Activated naive CD8-positive, alpha-beta T cell (primary cell): ENCODE results near the gene TMEM86B.

Source experiments
- H3K27ac Mint-ChIP-seq: one replicate; pipeline ENCODE4 v1.8.0; 2021; ENCODE audit warnings: mixed read lengths
- H3K27me3 Mint-ChIP-seq: one replicate; pipeline ENCODE4 v1.8.0; 2021; ENCODE audit warnings: mixed read lengths
- H3K36me3 Mint-ChIP-seq: one replicate; pipeline ENCODE4 v1.8.0; 2021; ENCODE audit warnings: mixed read lengths
- H3K4me1 Mint-ChIP-seq: one replicate; pipeline ENCODE4 v1.8.0; 2021; ENCODE audit warnings: low read depth, mixed read lengths
- H3K4me3 Mint-ChIP-seq: one replicate; pipeline ENCODE4 v1.8.0; 2021; ENCODE audit warnings: mild to moderate bottlenecking, mixed read lengths
- H3K9me3 Mint-ChIP-seq: one replicate; pipeline ENCODE4 v1.8.0; 2021; ENCODE audit warnings: low read depth, mixed read lengths

Gene TMEM86B

GRCh38 chr19:55251341-55252081, 22.9 kb upstream of the TMEM86B start:
- Mint-ChIP-seq H3K27me3 (no peaks in the 10 kb centered on the region), H3K27ac (peak overlapping the region; percentile 98), H3K9me3 (no peaks in the 10 kb centered on the region), H3K4me3 (peak overlapping the region; percentile 97), H3K4me1 (peaks cover 68% of the 10 kb centered on the region), H3K36me3 (peaks cover 12% of the 10 kb centered on the region)

GRCh38 chr19:55250262-55251036, 21.9 kb upstream of the TMEM86B start:
- Mint-ChIP-seq H3K4me3 (peak overlapping the region; percentile 97), H3K9me3 (no peaks in the 10 kb centered on the region), H3K27ac (peak overlapping the region; percentile 98), H3K36me3 (peaks cover 4% of the 10 kb centered on the region), H3K4me1 (peaks cover 58% of the 10 kb centered on the region), H3K27me3 (no peaks in the 10 kb centered on the region)

GRCh38 chr19:55249841-55250240, 21.3 kb upstream of the TMEM86B start:
- no peaks in the 10 kb centered on the region for H3K9me3 Mint-ChIP-seq
- H3K4me3 Mint-ChIP-seq = no peak overlapping the region
- peaks cover 4% of the 10 kb centered on the region for H3K36me3 Mint-ChIP-seq
- H3K4me1 Mint-ChIP-seq = peaks cover 54% of the 10 kb centered on the region
- no peaks in the 10 kb centered on the region for H3K27me3 Mint-ChIP-seq
- H3K27ac Mint-ChIP-seq = no peak overlapping the region

DNA sequence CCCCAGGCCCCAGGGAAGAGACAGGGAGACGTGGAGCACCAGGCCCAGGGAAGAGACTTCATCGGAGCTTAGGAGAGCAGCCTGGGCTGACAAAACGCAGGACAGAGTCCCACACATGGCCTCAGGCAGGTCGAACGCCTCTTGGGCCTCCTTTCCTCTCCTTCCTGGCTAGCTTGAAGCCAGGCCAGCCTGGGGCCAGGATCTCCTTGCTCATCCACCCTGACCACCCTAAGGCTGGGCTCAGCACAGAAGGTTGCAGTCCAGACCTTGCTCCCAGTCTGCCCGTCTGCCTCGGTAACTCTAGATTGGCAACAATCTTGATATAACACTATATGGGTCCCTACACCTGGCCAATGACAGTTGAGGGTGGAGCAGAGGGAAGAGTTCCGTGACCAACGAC, 20.1 kb upstream of the TMEM86B start:
- Mint-ChIP-seq H3K27ac (peak overlapping the region; percentile 47), H3K4me3 (peak overlapping the region; percentile 41), H3K36me3 (peaks cover 4% of the 10 kb centered on the region), H3K4me1 (peaks cover 47% of the 10 kb centered on the region), H3K9me3 (no peaks in the 10 kb centered on the region), H3K27me3 (no peaks in the 10 kb centered on the region)

- H3K4me3 Mint-ChIP-seq = peak overlapping the region; percentile 41
- H3K4me1 Mint-ChIP-seq = peaks cover 43% of the 10 kb centered on the region
- no peaks in the 10 kb centered on the region for H3K27me3 Mint-ChIP-seq
- peak overlapping the region; percentile 47 for H3K27ac Mint-ChIP-seq
- no peaks in the 10 kb centered on the region for H3K9me3 Mint-ChIP-seq
- H3K36me3 Mint-ChIP-seq = peaks cover 4% of the 10 kb centered on the region
Observed at GRCh38 chr19:55248166-55248675, 19.7 kb upstream of the TMEM86B start.

- Mint-ChIP-seq H3K27ac (no peak overlapping the region), H3K4me3 (no peak overlapping the region), H3K36me3 (peaks cover 5% of the 10 kb centered on the region), H3K9me3 (no peaks in the 10 kb centered on the region), H3K4me1 (peaks cover 40% of the 10 kb centered on the region), H3K27me3 (no peaks in the 10 kb centered on the region)
Observed at GRCh38 chr19:55247621-55248099, 19.1 kb upstream of the TMEM86B start.

- Mint-ChIP-seq H3K9me3 (no peaks in the 10 kb centered on the region), H3K27me3 (no peaks in the 10 kb centered on the region), H3K36me3 (peaks cover 4% of the 10 kb centered on the region), H3K27ac (no peak overlapping the region), H3K4me1 (peaks cover 33% of the 10 kb centered on the region), H3K4me3 (no peak overlapping the region)
Observed at GRCh38 chr19:55246462-55247451, 18.2 kb upstream of the TMEM86B start.

- Mint-ChIP-seq H3K9me3 (no peaks in the 10 kb centered on the region), H3K4me1 (peaks cover 20% of the 10 kb centered on the region), H3K4me3 (no peak overlapping the region), H3K27me3 (no peaks in the 10 kb centered on the region), H3K27ac (no peak overlapping the region), H3K36me3 (peaks cover 2% of the 10 kb centered on the region)
Observed at GRCh38 chr19:55245236-55245904, 16.8 kb upstream of the TMEM86B start.

- Mint-ChIP-seq H3K36me3 (peaks cover 2% of the 10 kb centered on the region), H3K4me3 (no peak overlapping the region), H3K9me3 (no peaks in the 10 kb centered on the region), H3K27ac (no peak overlapping the region), H3K27me3 (no peaks in the 10 kb centered on the region), H3K4me1 (peaks cover 18% of the 10 kb centered on the region)
Observed at GRCh38 chr19:55244004-55244680, 15.6 kb upstream of the TMEM86B start.

DNA sequence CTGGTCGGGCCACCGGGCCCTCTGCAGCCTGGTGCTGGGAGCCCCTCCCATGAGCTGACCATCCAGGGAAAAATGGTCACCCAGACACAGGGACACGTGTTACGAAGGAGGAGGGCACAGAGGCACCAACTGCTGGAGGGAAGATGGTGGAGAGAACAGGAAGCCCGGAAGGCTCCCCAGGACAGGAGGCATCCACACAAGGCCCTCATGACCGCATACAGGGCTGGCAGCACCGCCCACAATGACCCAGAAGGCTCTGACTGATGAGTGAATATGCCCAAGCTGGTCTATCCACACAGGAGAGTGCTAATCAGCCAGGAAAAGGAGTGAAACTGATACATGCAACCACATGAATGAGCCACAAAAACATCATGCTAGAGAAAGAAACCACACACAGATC, 14.0 kb upstream of the TMEM86B start:
- Mint-ChIP-seq H3K9me3 (no peaks in the 10 kb centered on the region), H3K4me1 (peaks cover 5% of the 10 kb centered on the region), H3K4me3 (no peak overlapping the region), H3K27ac (no peak overlapping the region), H3K27me3 (no peaks in the 10 kb centered on the region), H3K36me3 (peaks cover 2% of the 10 kb centered on the region)

GRCh38 chr19:55241935-55242464, 13.4 kb upstream of the TMEM86B start:
- H3K4me3 Mint-ChIP-seq = no peak overlapping the region
- H3K36me3 Mint-ChIP-seq = peaks cover 2% of the 10 kb centered on the region

DNA sequence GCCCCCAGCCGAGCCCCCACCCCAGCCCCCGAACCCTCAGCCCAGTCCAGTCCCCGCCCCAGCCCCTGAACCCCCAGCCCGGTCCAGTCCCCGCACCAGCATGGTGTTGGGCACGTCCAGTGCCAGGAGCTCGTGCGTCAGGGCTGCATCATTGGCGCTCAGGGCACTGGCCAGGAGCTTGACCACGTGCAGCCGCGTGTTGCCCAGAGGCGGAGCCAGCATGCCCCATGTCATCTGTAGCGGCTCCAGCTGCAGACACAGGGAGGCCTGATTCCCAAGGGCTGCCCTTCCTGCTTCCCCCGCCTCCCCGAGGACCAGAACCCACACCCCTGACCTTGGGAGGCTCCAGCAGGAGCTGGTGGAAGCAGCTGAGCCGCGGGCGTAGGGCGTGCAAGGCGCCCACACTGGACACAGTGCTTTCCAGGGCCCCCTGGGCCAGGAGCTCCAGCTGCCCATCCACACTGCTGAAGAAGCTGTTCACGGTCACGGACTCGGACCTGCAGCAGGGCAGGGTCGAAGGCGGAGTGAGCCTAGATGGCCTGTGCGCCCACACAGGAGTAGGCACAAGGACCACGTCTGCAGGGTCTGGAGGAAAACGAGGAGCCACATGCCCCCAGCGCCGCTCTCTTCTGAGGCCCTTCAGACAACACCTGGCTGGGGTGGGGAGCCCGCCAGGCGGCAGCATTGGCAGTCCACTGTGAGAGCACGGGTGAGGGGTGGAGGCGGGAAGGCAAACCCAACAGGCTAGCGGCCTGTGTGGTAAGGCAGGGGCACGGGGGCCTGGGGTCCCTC, 12.8 kb upstream of the TMEM86B start:
- no peak overlapping the region for H3K4me3 Mint-ChIP-seq
- no peaks in the 10 kb centered on the region for H3K27me3 Mint-ChIP-seq
- peaks cover 2% of the 10 kb centered on the region for H3K36me3 Mint-ChIP-seq
- H3K27ac Mint-ChIP-seq = no peak overlapping the region
- H3K4me1 Mint-ChIP-seq = peaks cover 3% of the 10 kb centered on the region
- no peaks in the 10 kb centered on the region for H3K9me3 Mint-ChIP-seq

More at GRCh38 chr19:55241935-55242464, 13.4 kb upstream of the TMEM86B start:
- Mint-ChIP-seq H3K4me1 (peaks cover 3% of the 10 kb centered on the region), H3K9me3 (no peaks in the 10 kb centered on the region), H3K27ac (no peak overlapping the region), H3K27me3 (no peaks in the 10 kb centered on the region)

DNA sequence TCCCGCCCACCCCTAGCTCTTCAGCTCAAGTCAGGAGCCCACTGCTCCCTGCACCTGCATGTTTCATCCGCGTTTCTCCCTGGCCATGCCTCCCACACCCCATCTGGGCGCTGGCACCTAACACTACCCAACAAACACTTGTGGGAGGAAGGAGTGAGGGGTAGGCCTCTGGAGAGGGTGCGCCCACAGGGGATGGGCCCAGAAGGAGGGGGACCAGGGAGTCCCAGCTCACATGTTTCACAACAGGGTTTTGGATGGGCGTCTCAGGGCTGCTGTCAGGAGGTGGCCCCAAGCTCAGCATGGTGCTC, 12.1 kb upstream of the TMEM86B start:
- H3K36me3 Mint-ChIP-seq = peaks cover 2% of the 10 kb centered on the region
- H3K4me3 Mint-ChIP-seq = no peak overlapping the region
- no peaks in the 10 kb centered on the region for H3K27me3 Mint-ChIP-seq
- H3K27ac Mint-ChIP-seq = no peak overlapping the region
- H3K4me1 Mint-ChIP-seq = peaks cover 3% of the 10 kb centered on the region
- no peaks in the 10 kb centered on the region for H3K9me3 Mint-ChIP-seq
